ENCODE results near the gene SCNN1G.

SCNN1G gene

GRCh38 chr16:23256440-23256839 is 73.9 kb downstream of the SCNN1G start:
- H3K27me3 ChIP-seq = no peaks in the 10 kb centered on the region
- H3K9me3 ChIP-seq = no peaks in the 10 kb centered on the region
- H3K4me3 ChIP-seq (ENCODE audit: low read depth, low read length) = no peak overlapping the region
- no peak for TF ChIP-seq CTCF (IDR thresholded peaks at IDR 0.05; ENCODE audit: low read depth, low read length)
- no peaks in the 10 kb centered on the region for H3K36me3 ChIP-seq
- DNase-seq = no peak
- no peaks in the 10 kb centered on the region for H3K4me1 ChIP-seq

- DNase-seq = no peak
- Histone ChIP-seq H3K9me3 (no peaks in the 10 kb centered on the region), H3K27me3 (no peaks in the 10 kb centered on the region), H3K4me3 (ENCODE audit: low read depth, low read length) (no peak overlapping the region), H3K36me3 (no peaks in the 10 kb centered on the region), H3K4me1 (no peaks in the 10 kb centered on the region)
- no peak for TF ChIP-seq CTCF (IDR thresholded peaks at IDR 0.05; ENCODE audit: low read depth, low read length)
Observed at GRCh38 chr16:23257682-23258081, 75.1 kb downstream of the SCNN1G start.

- no peak for TF ChIP-seq CTCF (IDR thresholded peaks at IDR 0.05; ENCODE audit: low read depth, low read length)
- no peaks in the 10 kb centered on the region for H3K27me3 ChIP-seq
- H3K9me3 ChIP-seq = no peaks in the 10 kb centered on the region
- H3K36me3 ChIP-seq = no peaks in the 10 kb centered on the region
- no peak for DNase-seq
- H3K4me1 ChIP-seq = no peaks in the 10 kb centered on the region
- H3K4me3 ChIP-seq (ENCODE audit: low read depth, low read length) = no peak overlapping the region
Observed at GRCh38 chr16:23258919-23259237, 76.3 kb downstream of the SCNN1G start.
